T-cell (primary cell): Measurements from ENCODE around the gene FMN1. TPM values are rescaled to one million over a fixed set of nuclear protein-coding genes. Genes with fewer than 3 reads are reported as not detected.

Experiments
- ATAC-seq, 4 experiments: fragments of 200-7000 bp in 3 of 4; fragments of 150-1000 bp in 1 of 4; cut with Tn5 transposase; replicated peaks in 1 of 4; 1 replicate in 3 of 4; 2 replicates in 1 of 4; pipeline ENCODE4 v1.10.0; 2021; ENCODE audit warnings: moderate library complexity in 3 of 4, mild to moderate bottlenecking in 2 of 4, moderate number of reproducible peaks in 1 of 4
- CTCF ChIA-PET, 2 donors: fragments of 300-600 bp; sonication (Branson Sonifier 250); formaldehyde crosslinking; loops; one replicate each; lab custom pipeline; 2022; ENCODE audit warnings: antibody characterized with exemption in 2 of 2; lab: Charles Lee
- POLR2A ChIA-PET, 2 donors: fragments of 300-600 bp; sonication (Branson Sonifier 250); formaldehyde crosslinking; loops; one replicate each; lab custom pipeline; 2022; ENCODE audit warnings: antibody characterized with exemption in 2 of 2; lab: Charles Lee
- DNase-seq, 35 experiments: peaks; one replicate each; pipeline versions ENCODE4 v3.0.0 to v3.0.0-alpha.2; 2013 to 2023
- H3K27ac ChIP-seq: one replicate; pipeline ENCODE4 v1.5.1; 2013; ENCODE audit warnings: low read length
- H3K27me3 ChIP-seq, 2 experiments: replicated peaks in 1 of 2; 1 replicate in 1 of 2; 2 replicates in 1 of 2; pipeline versions ENCODE4 v1.6.1 to v1.7.0; 2013; ENCODE audit warnings: low read length in 1 of 2, mixed read lengths in 1 of 2; ENCODE audit not compliant: control insufficient read depth in 2 of 2, insufficient read depth in 2 of 2; ENCODE audit errors: extremely low read depth in 1 of 2
- H3K36me3 ChIP-seq, 2 donors: 1 replicate in 1 of 2; 2 replicates in 1 of 2; pipeline versions ENCODE4 v1.6.1 to v1.7.0; 2013; ENCODE audit warnings: low read length in 1 of 2; ENCODE audit not compliant: control insufficient read depth in 2 of 2, insufficient read depth in 1 of 2; ENCODE audit errors: extremely low read depth in 1 of 2
- H3K4me1 ChIP-seq, 2 experiments: 1 replicate in 1 of 2; 2 replicates in 1 of 2; pipeline versions ENCODE4 v1.6.1 to v1.7.0; 2013; ENCODE audit warnings: low read length in 2 of 2, mixed read lengths in 1 of 2; ENCODE audit not compliant: insufficient read depth in 2 of 2, control insufficient read depth in 1 of 2; ENCODE audit errors: extremely low read depth in 1 of 2
- H3K4me3 ChIP-seq, 2 donors: 1 replicate in 1 of 2; 2 replicates in 1 of 2; pipeline versions ENCODE4 v1.5.1 to v1.7.0; 2013; ENCODE audit warnings: mild to moderate bottlenecking in 2 of 2, low read length in 1 of 2, moderate library complexity in 1 of 2; ENCODE audit not compliant: control insufficient read depth in 1 of 2; ENCODE audit errors: extremely low read depth in 1 of 2
- H3K9me3 ChIP-seq: 2 replicates; pipeline ENCODE4 v1.7.0; 2013
- H3K27ac Mint-ChIP-seq, 2 donors: one replicate each; pipeline ENCODE4 v1.8.0; 2020 to 2021; ENCODE audit warnings: mild to moderate bottlenecking in 2 of 2, mixed read lengths in 2 of 2
- H3K27me3 Mint-ChIP-seq, 2 donors: one replicate each; pipeline ENCODE4 v1.8.0; 2021 to 2022; ENCODE audit warnings: mixed read lengths in 2 of 2
- H3K36me3 Mint-ChIP-seq: one replicate; pipeline ENCODE4 v1.8.0; 2021; ENCODE audit warnings: mixed read lengths
- H3K4me1 Mint-ChIP-seq, 3 donors: one replicate each; pipeline ENCODE4 v1.8.0; 2020 to 2022; ENCODE audit warnings: mixed read lengths in 3 of 3, mild to moderate bottlenecking in 1 of 3
- H3K4me3 Mint-ChIP-seq, 3 donors: one replicate each; pipeline ENCODE4 v1.8.0; 2020 to 2022; ENCODE audit warnings: mild to moderate bottlenecking in 3 of 3, mixed read lengths in 3 of 3, moderate library complexity in 3 of 3
- H3K9me3 Mint-ChIP-seq, 3 donors: one replicate each; pipeline ENCODE4 v1.8.0; 2020 to 2022; ENCODE audit warnings: mixed read lengths in 3 of 3
- WGBS: methylation state at CpG from one replicate; pipeline ENCODE4 v1.1.5; 2013; ENCODE audit warnings: missing lambda C conversion rate; ENCODE audit not compliant: insufficient coverage; 5-methylcytosine and 5-hydroxymethylcytosine counted together
- total RNA-seq, 35 experiments: library from RNA in 6 of 35; stranded (reverse) in 6 of 35; fragments of 120-200 nt in 1 of 35; gene quantifications; one replicate each; pipeline versions ENCODE4 v1.2.1 to v1.2.4 and lab custom pipeline; 2013 to 2026

FMN1 gene
- total RNA-seq, 5 donors from 2014 or later (not counting 1 experiment from before 2014, with no cell fraction given): 0.20 to 22.4 (median 14.9) TPM

DNA sequence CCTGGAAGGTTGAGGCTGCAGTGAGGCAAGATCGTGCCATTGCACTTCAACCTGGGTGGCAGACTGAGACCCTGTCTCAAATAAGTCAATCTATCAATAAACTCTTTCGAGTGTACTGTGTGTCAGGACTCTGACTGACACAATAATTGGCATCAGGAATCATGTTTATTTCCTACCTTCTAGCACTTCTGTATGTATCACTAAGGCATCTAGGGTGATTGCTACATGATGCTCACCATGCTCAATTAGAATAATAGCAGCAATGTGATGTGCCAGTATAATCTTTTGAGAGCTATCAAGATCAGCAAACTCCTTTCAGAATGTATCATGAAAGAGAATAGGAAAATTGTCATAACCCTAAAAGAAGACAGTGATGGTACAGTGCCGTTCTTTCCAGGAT, 95.3 kb downstream of the FMN1 start:
- ChIA-PET POLR2A (interaction anchor here in 1 of 2 donors (0.7 kb wide), 1 partner anchor 156 kb away, joined by 3 read pairs; no protein-coding TSS in a partner anchor), CTCF (interaction anchor here in 1 of 2 donors (0.6 kb wide), 1 partner anchor 87 kb away, joined by 7 read pairs; no protein-coding TSS in a partner anchor)
- WGBS: 20% methylated on average over 1 of the region's 3 CpGs
- Histone ChIP-seq H3K4me3 (no peak overlapping the region), H3K9me3 (no peaks in the 10 kb centered on the region), H3K27ac (no peak overlapping the region), H3K27me3 (no peaks in the 10 kb centered on the region), H3K36me3 (no peaks in the 10 kb centered on the region), H3K4me1 (peaks cover 0 to 5% of the 10 kb centered on the region in 2 experiments)
- Mint-ChIP-seq H3K9me3 (no peaks in the 10 kb centered on the region), H3K27ac (no peak overlapping the region), H3K4me3 (no peak overlapping the region), H3K4me1 (peaks cover 10 to 23% (median 23%) of the 10 kb centered on the region in 3 donors), H3K36me3 (no peaks in the 10 kb centered on the region), H3K27me3 (no peaks in the 10 kb centered on the region)
- DNase-seq: no peak
- ATAC-seq: no peak

GRCh38 chr15:33098094-33099058, 96.1 kb downstream of the FMN1 start:
- Mint-ChIP-seq H3K27me3 (no peaks in the 10 kb centered on the region), H3K36me3 (no peaks in the 10 kb centered on the region), H3K4me3 (no peak overlapping the region), H3K27ac (peak overlapping the region in 1 of 2 donors; percentile 41), H3K4me1 (peaks cover 3 to 17% (median 17%) of the 10 kb centered on the region in 3 donors), H3K9me3 (no peaks in the 10 kb centered on the region)
- ChIA-PET CTCF (no interaction called here), POLR2A (interaction anchor here in 1 of 2 donors (0.7 kb wide), 1 partner anchor 157 kb away, joined by 3 read pairs; no protein-coding TSS in a partner anchor)
- Histone ChIP-seq H3K4me1 (no peaks in the 10 kb centered on the region), H3K27ac (no peak overlapping the region), H3K9me3 (no peaks in the 10 kb centered on the region), H3K4me3 (no peak overlapping the region), H3K36me3 (no peaks in the 10 kb centered on the region), H3K27me3 (no peaks in the 10 kb centered on the region)
- DNase-seq (no peak), ATAC-seq (no peak)
- 25% methylated on average over 2 of the region's 7 CpGs for WGBS

DNA sequence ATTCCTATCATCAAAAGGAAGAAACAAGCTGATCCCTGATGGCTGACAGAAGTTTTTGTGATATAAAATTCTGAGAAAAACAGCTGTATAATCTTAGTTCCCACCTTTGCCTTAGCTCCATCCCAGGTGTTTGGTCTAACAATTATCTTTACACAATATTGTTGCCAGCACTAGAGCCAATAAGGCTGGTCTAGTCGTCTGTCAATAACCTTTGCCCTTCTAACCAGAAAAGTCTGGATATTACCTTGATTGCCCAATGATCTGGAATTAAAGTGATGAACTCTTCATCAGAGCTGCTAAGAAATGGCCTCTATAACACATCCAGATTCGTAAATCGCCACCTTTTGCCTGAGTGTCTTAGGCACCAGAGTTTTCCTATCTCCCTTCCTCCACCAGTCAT, 98.4 kb downstream of the FMN1 start:
- Mint-ChIP-seq H3K27ac (no peak overlapping the region), H3K36me3 (no peaks in the 10 kb centered on the region), H3K9me3 (no peaks in the 10 kb centered on the region), H3K27me3 (no peaks in the 10 kb centered on the region), H3K4me1 (peaks cover 13 to 32% (median 27%) of the 10 kb centered on the region in 3 donors), H3K4me3 (no peak overlapping the region)
- no peak overlapping the region for H3K4me3 ChIP-seq
- H3K27ac ChIP-seq: no peak overlapping the region
- ChIA-PET POLR2A (interaction anchor here in 1 of 2 donors (0.7 kb wide), 1 partner anchor 109 kb away, joined by 3 read pairs; no protein-coding TSS in a partner anchor), CTCF (interaction anchor here in 1 of 2 donors (0.7 kb wide), 1 partner anchor 102 kb away, joined by 3 read pairs; no protein-coding TSS in a partner anchor)
- DNase-seq: no peak
- H3K36me3 ChIP-seq: no peaks in the 10 kb centered on the region
- no peak for ATAC-seq
- no peaks in the 10 kb centered on the region for H3K27me3 ChIP-seq
- H3K9me3 ChIP-seq: no peaks in the 10 kb centered on the region
- WGBS: 92% methylated on average over 2 of the region's 3 CpGs
- H3K4me1 ChIP-seq: peaks cover 4 to 5% of the 10 kb centered on the region in 2 experiments

GRCh38 chr15:33095641-33096040, 98.9 kb downstream of the FMN1 start:
- Mint-ChIP-seq H3K27me3 (no peaks in the 10 kb centered on the region), H3K9me3 (no peaks in the 10 kb centered on the region), H3K4me1 (peaks cover 13 to 37% (median 27%) of the 10 kb centered on the region in 3 donors), H3K36me3 (no peaks in the 10 kb centered on the region), H3K4me3 (no peak overlapping the region), H3K27ac (no peak overlapping the region)
- no peak overlapping the region for H3K27ac ChIP-seq
- H3K4me1 ChIP-seq: peaks cover 4 to 5% of the 10 kb centered on the region in 2 experiments
- H3K4me3 ChIP-seq: no peak overlapping the region
- POLR2A ChIA-PET: interaction anchor here in 1 of 2 donors (0.7 kb wide), 1 partner anchor 109 kb away, joined by 3 read pairs; no protein-coding TSS in a partner anchor
- ATAC-seq: no peak
- WGBS: no CpG with 5 or more reads among the region's 2 CpGs
- H3K36me3 ChIP-seq: no peaks in the 10 kb centered on the region
- CTCF ChIA-PET: interaction anchor here (0.7 kb wide), 2 partner anchors 14 to 103 kb away, joined by 3 read pairs; no protein-coding TSS in a partner anchor
- no peaks in the 10 kb centered on the region for H3K9me3 ChIP-seq
- no peak for DNase-seq
- no peaks in the 10 kb centered on the region for H3K27me3 ChIP-seq

DNA sequence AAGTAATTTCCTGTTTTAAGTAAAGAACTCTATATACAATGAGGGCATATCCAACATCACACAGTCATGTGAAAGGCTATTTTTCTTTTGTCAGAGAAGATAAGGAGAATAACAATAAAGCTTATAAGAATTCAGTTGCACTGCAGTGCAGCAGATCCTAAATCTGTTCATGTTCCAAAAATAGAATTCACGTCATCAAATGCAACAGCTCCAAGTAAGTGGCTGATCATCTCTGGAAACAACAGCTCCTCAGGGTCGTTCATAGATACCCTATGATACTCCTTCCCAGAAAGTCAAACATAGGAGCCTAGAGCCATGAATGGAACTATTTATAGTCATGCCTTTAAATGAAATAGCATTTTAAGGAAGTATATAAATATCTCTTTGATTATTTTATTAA, 100.2 kb downstream of the FMN1 start:
- no peak overlapping the region for H3K4me3 ChIP-seq
- no peak overlapping the region for H3K4me3 Mint-ChIP-seq
- no peak for DNase-seq
- ChIA-PET CTCF (interaction anchor here in 1 of 2 donors (0.5 kb wide), 1 partner anchor 103 kb away, joined by 5 read pairs; no protein-coding TSS in a partner anchor), POLR2A (no interaction called here)
- H3K9me3 ChIP-seq: no peaks in the 10 kb centered on the region
- H3K36me3 Mint-ChIP-seq: no peaks in the 10 kb centered on the region
- H3K4me1 Mint-ChIP-seq: peaks cover 13 to 43% (median 34%) of the 10 kb centered on the region in 3 donors
- H3K36me3 ChIP-seq: no peaks in the 10 kb centered on the region
- peak overlapping the region in 1 of 2 donors; percentile 18 for H3K27ac Mint-ChIP-seq
- H3K27ac ChIP-seq: no peak overlapping the region
- H3K4me1 ChIP-seq: peaks cover 4 to 5% of the 10 kb centered on the region in 2 experiments
- H3K27me3 ChIP-seq: no peaks in the 10 kb centered on the region
- no peaks in the 10 kb centered on the region for H3K27me3 Mint-ChIP-seq
- H3K9me3 Mint-ChIP-seq: no peaks in the 10 kb centered on the region
- ATAC-seq: no peak
- 100% methylated on average over 1 of the region's 2 CpGs for WGBS

DNA sequence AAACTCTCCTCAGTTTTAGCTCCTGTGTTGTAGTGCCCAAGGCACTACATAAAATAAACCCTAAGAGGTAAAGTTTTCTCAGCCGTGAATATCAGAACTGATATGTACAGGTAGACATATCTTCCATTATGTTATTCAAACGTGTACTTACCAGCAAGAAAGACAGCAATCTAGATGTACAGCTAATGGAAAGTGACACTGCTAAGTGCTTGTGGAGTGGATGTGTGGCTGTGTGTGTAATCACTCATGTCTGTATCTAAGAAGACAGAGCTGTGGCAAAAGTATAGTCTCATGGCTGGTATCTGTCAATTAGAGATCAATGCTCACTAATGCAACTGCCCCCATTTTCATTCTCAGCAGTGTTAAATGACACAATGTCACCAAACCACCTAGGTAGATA, 101.3 kb downstream of the FMN1 start:
- Histone ChIP-seq H3K27me3 (no peaks in the 10 kb centered on the region), H3K4me3 (no peak overlapping the region), H3K27ac (no peak overlapping the region), H3K9me3 (no peaks in the 10 kb centered on the region), H3K4me1 (peaks cover 4 to 5% of the 10 kb centered on the region in 2 experiments), H3K36me3 (no peaks in the 10 kb centered on the region)
- ChIA-PET CTCF (no interaction called here), POLR2A (no interaction called here)
- Mint-ChIP-seq H3K4me3 (no peak overlapping the region), H3K27me3 (no peaks in the 10 kb centered on the region), H3K4me1 (peaks cover 13 to 44% (median 40%) of the 10 kb centered on the region in 3 donors), H3K9me3 (no peaks in the 10 kb centered on the region), H3K27ac (no peak overlapping the region), H3K36me3 (no peaks in the 10 kb centered on the region)
- ATAC-seq (no peak), DNase-seq (no peak)
- no CpG with 5 or more reads among the region's 2 CpGs for WGBS
